ENCODE measurements around the gene TUBA8. TPM values are rescaled to one million over a fixed set of nuclear protein-coding genes. Genes with fewer than 3 reads are reported as not detected.

The TUBA8 gene
- polyA plus RNA-seq, 3 donors: 0.18 to 2.1 (median 0.27) TPM

DNA sequence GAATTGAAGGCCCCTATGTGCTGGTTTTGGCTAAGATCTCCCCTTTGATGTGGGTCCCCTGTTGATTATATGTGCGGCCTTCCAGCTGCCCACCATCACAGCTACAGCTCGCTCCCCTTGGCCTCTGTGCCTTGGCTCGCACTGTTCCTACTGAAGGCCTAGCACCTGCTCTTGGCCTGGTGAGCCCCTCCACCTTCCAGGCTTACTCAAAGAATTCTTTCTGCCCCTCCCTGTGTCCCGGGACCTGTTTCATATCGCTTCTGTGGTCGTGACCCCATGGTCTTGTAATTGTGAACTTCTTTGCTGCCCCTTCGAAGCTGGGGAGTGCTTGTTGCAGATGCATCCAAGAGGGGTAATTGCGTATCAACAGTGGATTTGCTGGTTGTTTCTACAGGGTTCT, 20.3 kb upstream of the TUBA8 start:
- Histone ChIP-seq H3K4me1 (ENCODE audit: control insufficient read depth in 1 of 2, insufficient read depth in 2 of 2, low read length in 2 of 2) (no peaks in the 10 kb centered on the region), H3K79me2 (ENCODE audit: insufficient read depth, low read length) (no peaks in the 10 kb centered on the region), H3K36me3 (replicated peaks in 1 of 2; ENCODE audit: control insufficient read depth in 1 of 2, insufficient read depth in 2 of 2, low read length in 2 of 2) (peaks cover 60 to 84% of the 10 kb centered on the region in 2 donors), H3K9ac (ENCODE audit: insufficient read depth, low read length, poor library complexity, severe bottlenecking) (no peak overlapping the region), H4K20me1 (ENCODE audit: insufficient read depth, low read length) (no peaks in the 10 kb centered on the region), H3K4me2 (replicated peaks; ENCODE audit: extremely low read depth, low read length, poor library complexity, severe bottlenecking) (no peak overlapping the region), H3K27ac (ENCODE audit: low read depth in 1 of 2, low read length in 2 of 2) (no peak overlapping the region), H3K9me3 (replicated peaks in 1 of 2; ENCODE audit: control insufficient read depth in 1 of 2, insufficient read depth in 1 of 2, low read length in 2 of 2) (no peaks in the 10 kb centered on the region), H3K27me3 (ENCODE audit: control insufficient read depth in 2 of 2, insufficient read depth in 2 of 2, low read length in 2 of 2) (no peaks in the 10 kb centered on the region), H2AFZ (ENCODE audit: insufficient read depth, low read depth, low read length, poor library complexity, severe bottlenecking) (no peak overlapping the region), H3K4me3 (replicated peaks in 1 of 3; ENCODE audit: low read depth in 2 of 3, low read length in 3 of 3) (no peak overlapping the region)
- intact Hi-C loops (cut with micrococcal nuclease): no loop called here
- TF ChIP-seq, protein P1, sequence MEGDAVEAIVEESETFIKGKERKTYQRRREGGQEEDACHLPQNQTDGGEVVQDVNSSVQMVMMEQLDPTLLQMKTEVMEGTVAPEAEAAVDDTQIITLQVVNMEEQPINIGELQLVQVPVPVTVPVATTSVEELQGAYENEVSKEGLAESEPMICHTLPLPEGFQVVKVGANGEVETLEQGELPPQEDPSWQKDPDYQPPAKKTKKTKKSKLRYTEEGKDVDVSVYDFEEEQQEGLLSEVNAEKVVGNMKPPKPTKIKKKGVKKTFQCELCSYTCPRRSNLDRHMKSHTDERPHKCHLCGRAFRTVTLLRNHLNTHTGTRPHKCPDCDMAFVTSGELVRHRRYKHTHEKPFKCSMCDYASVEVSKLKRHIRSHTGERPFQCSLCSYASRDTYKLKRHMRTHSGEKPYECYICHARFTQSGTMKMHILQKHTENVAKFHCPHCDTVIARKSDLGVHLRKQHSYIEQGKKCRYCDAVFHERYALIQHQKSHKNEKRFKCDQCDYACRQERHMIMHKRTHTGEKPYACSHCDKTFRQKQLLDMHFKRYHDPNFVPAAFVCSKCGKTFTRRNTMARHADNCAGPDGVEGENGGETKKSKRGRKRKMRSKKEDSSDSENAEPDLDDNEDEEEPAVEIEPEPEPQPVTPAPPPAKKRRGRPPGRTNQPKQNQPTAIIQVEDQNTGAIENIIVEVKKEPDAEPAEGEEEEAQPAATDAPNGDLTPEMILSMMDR (IDR thresholded peaks at IDR 0.05): no peak
- 96% methylated on average over 8 of the region's 8 CpGs for WGBS (ENCODE audit: insufficient coverage)
- no peaks in the 10 kb centered on the region for H3K9me3 Mint-ChIP-seq
- H3K27ac Mint-ChIP-seq: peak overlapping the region in 2 of 7 donors; percentile 41 to 46
- H3K4me1 Mint-ChIP-seq: no peaks in the 10 kb centered on the region
- no peaks in the 10 kb centered on the region for H3K27me3 Mint-ChIP-seq (ENCODE audit: low read depth in 3 of 3)
- DNase-seq: no peak
- H3K36me3 Mint-ChIP-seq: peaks cover 65 to 88% of the 10 kb centered on the region in 2 donors
- no peak overlapping the region for H3K4me3 Mint-ChIP-seq

DNA sequence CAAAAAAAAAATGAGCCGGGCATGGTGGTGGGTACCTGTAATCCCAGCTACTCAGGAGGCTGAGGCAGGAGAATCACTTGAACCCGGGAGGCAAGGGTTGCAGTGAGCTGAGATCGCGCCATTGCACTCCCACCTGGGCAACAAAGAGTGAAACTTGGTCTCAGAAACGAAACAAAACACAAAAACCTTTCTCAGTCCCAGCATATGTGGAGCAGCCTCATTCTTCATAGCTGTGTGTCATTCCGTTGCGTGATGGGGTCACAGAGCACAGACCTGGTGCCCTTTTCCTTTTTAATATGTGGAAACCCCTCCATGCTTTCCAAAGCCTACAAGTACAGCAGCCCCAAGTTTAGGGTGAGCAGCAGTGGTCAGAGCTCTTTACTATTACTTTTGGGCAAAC, 19.1 kb upstream of the TUBA8 start:
- Histone ChIP-seq H3K79me2 (ENCODE audit: insufficient read depth, low read length) (no peaks in the 10 kb centered on the region), H2AFZ (ENCODE audit: insufficient read depth, low read depth, low read length, poor library complexity, severe bottlenecking) (no peak overlapping the region), H3K4me3 (replicated peaks in 1 of 3; ENCODE audit: low read depth in 2 of 3, low read length in 3 of 3) (no peak overlapping the region), H4K20me1 (ENCODE audit: insufficient read depth, low read length) (no peaks in the 10 kb centered on the region), H3K4me1 (ENCODE audit: control insufficient read depth in 1 of 2, insufficient read depth in 2 of 2, low read length in 2 of 2) (no peaks in the 10 kb centered on the region), H3K36me3 (replicated peaks in 1 of 2; ENCODE audit: control insufficient read depth in 1 of 2, insufficient read depth in 2 of 2, low read length in 2 of 2) (peaks cover 50 to 80% of the 10 kb centered on the region in 2 donors), H3K27ac (ENCODE audit: low read depth in 1 of 2, low read length in 2 of 2) (peak overlapping the region in 1 of 2 donors; percentile 48), H3K4me2 (replicated peaks; ENCODE audit: extremely low read depth, low read length, poor library complexity, severe bottlenecking) (no peak overlapping the region), H3K9me3 (replicated peaks in 1 of 2; ENCODE audit: control insufficient read depth in 1 of 2, insufficient read depth in 1 of 2, low read length in 2 of 2) (no peaks in the 10 kb centered on the region), H3K9ac (ENCODE audit: insufficient read depth, low read length, poor library complexity, severe bottlenecking) (no peak overlapping the region), H3K27me3 (ENCODE audit: control insufficient read depth in 2 of 2, insufficient read depth in 2 of 2, low read length in 2 of 2) (no peaks in the 10 kb centered on the region)
- H3K27ac Mint-ChIP-seq: peak overlapping the region in 2 of 7 donors; percentile 61 to 89
- intact Hi-C loops (cut with micrococcal nuclease): no loop called here
- peaks cover 0 to 3% (median 0%) of the 10 kb centered on the region in 7 donors for H3K9me3 Mint-ChIP-seq
- H3K4me3 Mint-ChIP-seq: no peak overlapping the region
- peaks cover 63 to 86% of the 10 kb centered on the region in 2 donors for H3K36me3 Mint-ChIP-seq
- H3K4me1 Mint-ChIP-seq: no peaks in the 10 kb centered on the region
- 92% methylated on average over 6 of the region's 7 CpGs for WGBS (ENCODE audit: insufficient coverage)
- DNase-seq: no peak
- no peaks in the 10 kb centered on the region for H3K27me3 Mint-ChIP-seq (ENCODE audit: low read depth in 3 of 3)
- TF ChIP-seq, protein P1 (IDR thresholded peaks at IDR 0.05): no peak
